ENCODE results near the gene IP6K1.

DNA sequence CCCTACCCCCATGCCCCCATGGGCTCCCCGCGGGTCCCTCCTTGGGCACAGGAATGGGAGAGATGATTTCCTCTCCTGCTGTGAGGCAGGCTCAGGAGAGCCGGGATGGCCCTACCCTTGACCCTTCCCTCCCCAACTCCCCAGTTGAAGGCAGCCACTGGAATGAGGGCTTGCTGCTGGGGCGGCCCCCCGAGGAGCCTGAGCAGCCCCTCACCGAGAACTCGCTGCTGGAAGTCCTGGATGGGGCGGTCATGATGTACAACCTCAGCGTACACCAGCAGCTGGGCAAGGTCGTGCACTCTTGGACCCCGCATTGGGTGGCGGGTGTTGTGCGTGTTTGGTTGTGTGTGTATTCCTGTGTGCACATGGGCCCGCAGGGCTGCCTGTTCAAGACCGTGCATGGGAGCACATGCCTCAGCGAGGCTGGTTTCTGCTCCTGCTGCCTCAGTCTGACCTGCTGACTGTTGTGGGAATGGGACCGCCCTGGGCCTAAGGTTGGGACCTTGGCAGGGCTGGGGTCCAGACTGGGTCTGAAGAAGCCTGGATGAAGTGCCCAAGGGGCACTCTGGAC lies 80.9 kb downstream of the IP6K1 start:
- TF ChIP-seq GATA2 (IDR thresholded peaks at IDR 0.05; ENCODE audit: low read depth, low read length) = no peak
- TF ChIP-seq GATA3 (IDR thresholded peaks at IDR 0.05; ENCODE audit: low read depth, low read length) = no peak
